Astrocyte of the cerebellum (primary cell): ENCODE data around the gene KLK3.
A peak's percentile ranks its signal among the peaks of the same experiment; 100 is the strongest.

Experiments used
- DNase-seq: peaks from one replicate; pipeline ENCODE4 v3.0.0-alpha.2; 2011; ENCODE audit warnings: low read depth
- H3K4me3 ChIP-seq: 2 replicates; pipeline ENCODE4 v1.5.1; 2011; ENCODE audit warnings: mild to moderate bottlenecking, low read depth, low read length, moderate library complexity
- CTCF ChIP-seq: IDR thresholded peaks from 2 replicates; pipeline ENCODE4 v1.5.1; 2012; ENCODE audit warnings: low read length, low read depth, moderate library complexity, mild to moderate bottlenecking; ENCODE audit errors: missing control alignments
- in situ Hi-C: cut with HindIII; loops from 2 replicates; pipeline ENCODE4 v1.10.0; 2017; ENCODE audit warnings: low sequenced_read_pairs

The KLK3 gene

GRCh38 chr19:50830266-50831025 is 24.3 kb upstream of the KLK3 start:
- no peak for DNase-seq
- in situ Hi-C loops = no loop called here
- H3K4me3 ChIP-seq = no peak overlapping the region
- no peak for TF ChIP-seq CTCF

- no peak for DNase-seq
- no peak for TF ChIP-seq CTCF
- in situ Hi-C loops = no loop called here
- no peak overlapping the region for H3K4me3 ChIP-seq
Measured at GRCh38 chr19:50831026-50831396, 23.7 kb upstream of the KLK3 start.

- TF ChIP-seq CTCF = no peak
- no peak for DNase-seq
- in situ Hi-C loops = no loop called here
- H3K4me3 ChIP-seq = no peak overlapping the region
Measured at GRCh38 chr19:50832666-50833065, 22.0 kb upstream of the KLK3 start.

- no peak for DNase-seq
- in situ Hi-C loops = no loop called here
- TF ChIP-seq CTCF = no peak
- H3K4me3 ChIP-seq = no peak within 1 kb of the TSS
Measured at GRCh38 chr19:50833117-50833801, 21.5 kb upstream of the KLK3 start, which contains the start of gene KLK15. TSS of gene KLK15 (minus strand) at chr19:50833574. CDS start at chr19:50831492, 2,082 bp downstream.

GRCh38 chr19:50833802-50834167 is 20.9 kb upstream of the KLK3 start:
- no peak overlapping the region for H3K4me3 ChIP-seq
- no peak for TF ChIP-seq CTCF
- DNase-seq = no peak
- in situ Hi-C loops = no loop called here

GRCh38 chr19:50835103-50835784 is 19.5 kb upstream of the KLK3 start:
- peak overlapping the region; percentile 49 for H3K4me3 ChIP-seq
- TF ChIP-seq CTCF = no peak
- in situ Hi-C loops = no loop called here
- DNase-seq = no peak
